ENCODE results near the gene CRYZL1. TPM values are rescaled to one million over a fixed set of nuclear protein-coding genes. Genes with fewer than 3 reads are reported as not detected.

CRYZL1 gene
- total RNA-seq, 1 experiment from 2014 or later: 43.0 TPM

- no peak overlapping the region for H3K9ac ChIP-seq (ENCODE audit: low read length)
- H3K4me3 ChIP-seq (replicated peaks in 1 of 2; ENCODE audit: low read depth in 1 of 2, low read length in 2 of 2): no peak overlapping the region
- POLR2A ChIA-PET: no interaction called here
- H3K36me3 ChIP-seq (ENCODE audit: control insufficient read depth in 1 of 2, insufficient read depth in 2 of 2, low read length in 2 of 2): no peaks in the 10 kb centered on the region
- no peak overlapping the region for H3K27ac ChIP-seq (ENCODE audit: low read depth, low read length)
- H4K20me1 ChIP-seq (ENCODE audit: insufficient read depth): no peaks in the 10 kb centered on the region
- H3K9me3 ChIP-seq (ENCODE audit: control insufficient read depth in 1 of 2, insufficient read depth in 1 of 2, low read depth in 1 of 2, low read length in 2 of 2): no peaks in the 10 kb centered on the region
- no peak for ATAC-seq
- H3K4me1 ChIP-seq (ENCODE audit: control insufficient read depth in 1 of 2, insufficient read depth in 2 of 2, low read length in 2 of 2): peaks cover 21 to 24% of the 10 kb centered on the region in 2 experiments
- CTCF ChIA-PET: no interaction called here
- H3K4me2 ChIP-seq (ENCODE audit: low read length): no peak overlapping the region
- TF ChIP-seq SP1 (IDR thresholded peaks at IDR 0.05; ENCODE audit: low read depth) (no peak), POLR2A (IDR thresholded peaks at IDR 0.05; ENCODE audit: borderline replicate concordance, extremely low read depth, insufficient read depth, insufficient read length) (no peak), ZFX (IDR thresholded peaks at IDR 0.05) (no peak)
- no peak for DNase-seq (ENCODE audit: low read depth, low spot score)
- no peaks in the 10 kb centered on the region for H3K9me2 ChIP-seq (ENCODE audit: insufficient read depth)
- RAD21 ChIA-PET (ENCODE audit: low non-redundant PET in 1 of 2, low total read pairs in 2 of 2, uncharacterized antibody in 2 of 2, unreplicated experiment in 2 of 2): no interaction called here
- H2AFZ ChIP-seq (ENCODE audit: low read depth, low read length, poor library complexity, severe bottlenecking): no peak overlapping the region
- H3K27me3 ChIP-seq (ENCODE audit: insufficient read depth, low read length): no peaks in the 10 kb centered on the region
- peaks cover 90% of the 10 kb centered on the region for H3K79me2 ChIP-seq (ENCODE audit: insufficient read depth, low read length)
- intact Hi-C loops (cut with micrococcal nuclease): no loop called here
- BruUV-seq (replicated peaks): no TSS peak
Observed at GRCh38 chr21:33650230-33650629, 8.7 kb upstream of the CRYZL1 start.

GRCh38 chr21:33648555-33648954 lies 7.0 kb upstream of the CRYZL1 start:
- Histone ChIP-seq H3K4me3 (replicated peaks in 1 of 2; ENCODE audit: low read depth in 1 of 2, low read length in 2 of 2) (no peak overlapping the region), H3K9ac (ENCODE audit: low read length) (no peak overlapping the region), H3K27ac (ENCODE audit: low read depth, low read length) (no peak overlapping the region), H3K4me2 (ENCODE audit: low read length) (no peak overlapping the region), H3K27me3 (ENCODE audit: insufficient read depth, low read length) (no peaks in the 10 kb centered on the region), H3K9me2 (ENCODE audit: insufficient read depth) (no peaks in the 10 kb centered on the region), H3K36me3 (ENCODE audit: control insufficient read depth in 1 of 2, insufficient read depth in 2 of 2, low read length in 2 of 2) (no peaks in the 10 kb centered on the region), H3K4me1 (ENCODE audit: control insufficient read depth in 1 of 2, insufficient read depth in 2 of 2, low read length in 2 of 2) (peaks cover 10 to 12% of the 10 kb centered on the region in 2 experiments; a peak in 3 of 4 replicates), H4K20me1 (ENCODE audit: insufficient read depth) (no peaks in the 10 kb centered on the region), H3K9me3 (ENCODE audit: control insufficient read depth in 1 of 2, insufficient read depth in 1 of 2, low read depth in 1 of 2, low read length in 2 of 2) (no peaks in the 10 kb centered on the region), H2AFZ (ENCODE audit: low read depth, low read length, poor library complexity, severe bottlenecking) (no peak overlapping the region), H3K79me2 (ENCODE audit: insufficient read depth, low read length) (peaks cover 91% of the 10 kb centered on the region)
- RAD21 ChIA-PET (ENCODE audit: low non-redundant PET in 1 of 2, low total read pairs in 2 of 2, uncharacterized antibody in 2 of 2, unreplicated experiment in 2 of 2): no interaction called here
- POLR2A ChIA-PET: no interaction called here
- TF ChIP-seq CEBPB (IDR thresholded peaks at IDR 0.05; ENCODE audit: low read depth): no peak
- TF ChIP-seq ATF3 (IDR thresholded peaks at IDR 0.05): no peak
- no peak for TF ChIP-seq YY1 (IDR thresholded peaks at IDR 0.05; ENCODE audit: extremely low read depth, insufficient replicate concordance, low read depth, low read length)
- no peak for TF ChIP-seq ZBTB33 (IDR thresholded peaks at IDR 0.05; ENCODE audit: extremely low read depth, insufficient replicate concordance, low read length)
- TF ChIP-seq ZFX (IDR thresholded peaks at IDR 0.05): no peak
- no peak for TF ChIP-seq EZH2phosphoT487 (IDR thresholded peaks at IDR 0.05; ENCODE audit: borderline replicate concordance)
- TF ChIP-seq JUND (IDR thresholded peaks at IDR 0.05): no peak
- TF ChIP-seq POLR2AphosphoS5 (IDR thresholded peaks at IDR 0.05; ENCODE audit: low read depth, low read length): no peak
- TF ChIP-seq SIN3A (IDR thresholded peaks at IDR 0.05; ENCODE audit: low read depth): no peak
- no peak for TF ChIP-seq RAD21 (IDR thresholded peaks at IDR 0.05; ENCODE audit: low read depth)
- no peak for DNase-seq (ENCODE audit: low read depth, low spot score)
- no TSS peak for BruUV-seq (replicated peaks)
- no peak for ATAC-seq
- CTCF ChIA-PET: no interaction called here
- intact Hi-C loops (cut with micrococcal nuclease): loop anchor here (10.0 kb wide), 1 partner anchor 256 kb away; no protein-coding TSS in a partner anchor

Data from HCT116 (cell line).